ENCODE measurements around the gene LGALS7B.
A peak's percentile ranks its signal among the peaks of the same experiment; 100 is the strongest.
"Not testable (repeated sequence)": the region's sequence is repeated elsewhere in the genome, so short reads cannot be mapped to it uniquely, and the experiment has no call there.

LGALS7B gene

DNA sequence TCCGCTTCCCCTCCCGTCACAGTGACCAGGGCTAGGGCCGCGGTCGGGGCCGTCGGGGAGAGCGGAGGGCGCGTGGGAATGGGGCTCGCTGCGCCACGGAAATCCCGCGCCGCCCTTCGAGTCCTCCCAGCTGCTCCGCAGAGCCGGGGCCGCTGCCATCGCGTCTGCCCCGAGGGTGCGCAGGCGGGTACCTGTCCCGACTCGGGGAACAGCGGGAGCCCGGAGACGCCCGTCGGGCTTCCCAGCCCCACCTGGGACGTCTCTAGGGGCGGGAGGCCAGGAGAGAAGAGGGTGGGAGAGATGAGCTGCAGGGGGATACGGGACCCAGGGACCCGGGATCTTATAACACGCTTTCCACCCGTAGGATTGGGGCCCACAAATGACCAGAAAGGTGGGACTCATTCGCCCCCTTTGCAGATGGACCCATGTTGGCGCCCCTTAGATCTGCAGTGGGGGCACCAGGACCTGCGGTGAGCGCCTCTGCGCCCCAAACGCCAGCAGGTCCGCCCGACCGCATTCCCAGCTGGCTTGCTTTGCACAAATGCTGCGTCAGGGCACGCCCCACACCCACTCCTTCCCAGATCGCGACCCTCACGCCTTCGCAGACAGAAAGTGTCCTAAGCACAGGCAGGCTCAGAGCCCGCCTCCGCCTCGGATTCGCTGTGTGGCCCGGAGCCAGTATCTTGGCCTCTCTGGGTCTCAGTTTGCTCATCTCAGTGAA, 18.6 kb upstream of the LGALS7B start:
- peak in 1 of 2 donors; percentile 5 for DNase-seq

DNA sequence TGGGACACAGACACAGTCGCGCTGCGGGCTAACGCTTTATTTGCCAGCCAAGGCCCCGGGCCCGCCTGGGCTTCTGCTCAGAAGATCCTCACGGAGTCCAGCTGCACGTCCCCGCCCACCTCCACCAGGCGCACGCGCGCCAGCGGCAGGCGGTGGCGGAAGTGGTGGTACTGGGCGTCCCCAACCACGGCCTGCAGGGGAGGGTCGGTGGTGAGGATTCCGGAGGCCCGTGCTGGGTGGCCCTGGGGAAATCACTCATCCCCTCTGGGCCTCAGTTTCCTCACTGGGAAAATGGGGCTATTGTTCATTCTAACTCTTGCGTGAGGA, 18.1 kb upstream of the LGALS7B start:
- not testable (repeated sequence) for DNase-seq

DNA sequence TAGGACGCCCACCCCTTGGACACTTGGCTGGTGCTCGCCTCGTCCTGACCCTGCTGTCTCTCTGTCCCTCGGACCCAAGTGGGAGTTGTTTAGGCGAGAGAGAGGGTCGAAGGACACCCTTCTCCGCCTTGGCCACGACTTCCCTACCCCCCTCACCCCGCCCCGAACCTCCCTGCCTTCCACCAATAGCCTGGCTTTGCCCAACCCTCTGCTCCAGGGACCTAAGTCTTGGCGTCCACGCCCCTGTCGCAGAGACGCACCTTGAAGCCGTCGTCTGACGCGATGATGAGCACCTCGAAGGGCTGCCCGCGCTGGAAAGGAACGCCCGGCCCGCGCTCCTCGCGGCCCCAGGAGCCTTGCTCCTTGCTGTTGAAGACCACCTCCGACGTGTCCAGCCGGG, 17.4 kb upstream of the LGALS7B start:
- not testable (repeated sequence) for DNase-seq

DNA sequence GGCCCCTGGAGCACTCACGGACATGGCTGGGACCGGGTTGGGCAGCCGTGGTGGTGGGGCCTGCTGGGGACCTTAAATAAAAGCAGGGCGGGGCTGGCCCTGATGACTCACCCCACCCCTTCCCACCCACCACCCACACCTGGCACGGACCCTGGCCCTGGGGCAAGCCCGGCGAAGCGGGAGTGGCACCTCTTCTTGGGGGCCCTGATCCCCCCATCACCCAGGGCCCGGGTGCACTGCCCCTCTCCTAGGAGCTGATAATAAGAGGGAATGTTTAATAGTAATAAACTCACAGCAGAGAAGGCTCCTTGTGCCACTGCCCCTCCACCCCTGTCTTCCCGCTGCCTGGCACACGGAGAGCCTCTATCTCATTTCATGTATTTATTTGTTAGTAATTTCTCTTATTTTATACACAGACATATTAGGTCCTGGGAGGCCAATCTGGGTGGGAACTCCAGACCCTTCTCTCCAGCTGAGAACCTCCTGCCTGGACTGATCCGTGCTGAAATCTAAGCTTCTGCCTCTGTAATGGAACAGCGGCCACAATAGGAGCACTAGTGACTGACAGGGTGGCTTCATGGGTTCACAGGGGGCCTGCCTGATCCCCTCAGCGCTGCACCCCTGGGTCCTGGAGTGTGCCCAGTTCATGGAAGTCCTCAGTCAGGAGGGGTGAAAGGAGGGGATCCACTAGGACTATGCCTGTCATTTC, 15.4 kb upstream of the LGALS7B start, which contains the start of gene LGALS7:
TSS of gene LGALS7 (minus strand) at position 49 of the 709 bp plus-strand sequence. CDS start at position 24, 25 bp downstream.
- DNase-seq = no peak

DNA sequence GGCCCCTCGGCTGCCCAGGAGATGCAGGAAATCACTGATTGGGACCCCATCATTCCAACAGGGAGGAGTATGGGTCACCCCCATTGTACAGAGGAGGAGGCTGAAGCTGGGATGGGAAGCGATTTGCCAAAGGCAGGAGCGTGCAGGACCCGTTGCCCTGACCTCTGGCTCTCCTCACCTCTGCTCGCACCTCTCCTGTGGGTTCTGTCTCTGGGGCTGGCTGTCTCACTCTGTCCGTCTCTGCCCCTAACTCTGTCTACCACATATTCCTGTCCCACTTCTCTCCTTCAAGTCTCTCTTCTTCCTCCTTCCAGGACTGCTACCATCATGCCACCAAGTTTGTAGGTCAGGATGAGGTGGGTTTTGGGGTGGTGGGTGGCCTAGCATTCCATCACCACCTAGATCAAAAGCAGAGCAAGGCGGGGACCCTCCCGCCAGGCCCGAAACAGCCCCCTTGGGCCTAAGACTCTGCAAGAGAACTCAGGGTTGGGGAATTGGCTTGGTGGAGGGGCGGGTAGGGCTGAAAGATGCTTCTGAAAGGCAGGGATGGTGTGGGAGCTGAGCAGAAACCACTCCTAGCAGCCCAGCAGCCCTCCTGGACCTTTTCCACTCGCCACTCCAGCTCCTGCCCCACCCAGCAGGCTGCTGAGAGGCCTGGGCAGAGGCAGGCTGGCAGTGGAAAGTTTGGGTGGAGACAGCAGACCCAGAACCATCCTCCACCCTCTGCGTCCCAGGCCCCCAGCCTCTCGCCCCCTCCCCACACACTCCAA, 14.6 kb upstream of the LGALS7B start:
- no peak for DNase-seq

DNA sequence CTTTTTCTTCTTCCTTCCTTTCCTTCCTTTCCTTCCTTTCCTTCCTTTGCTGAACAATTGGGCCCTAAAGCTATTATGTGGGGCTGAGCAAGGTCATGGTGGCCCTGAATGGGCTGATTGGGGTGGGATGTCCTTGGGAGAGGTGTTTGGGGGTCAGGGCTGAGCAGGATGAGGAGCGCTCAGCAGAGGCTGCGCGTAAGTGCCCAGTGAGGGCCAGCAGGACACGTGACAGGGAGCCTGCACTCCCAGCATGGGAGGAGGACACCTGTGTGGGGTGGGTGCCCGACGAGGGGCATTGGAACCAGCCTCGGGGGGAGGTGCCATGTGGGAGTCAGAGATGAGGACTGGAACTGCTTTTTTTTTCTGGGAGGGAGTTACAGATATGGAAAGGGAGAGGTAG, 10.3 kb upstream of the LGALS7B start:
- DNase-seq = no peak

DNA sequence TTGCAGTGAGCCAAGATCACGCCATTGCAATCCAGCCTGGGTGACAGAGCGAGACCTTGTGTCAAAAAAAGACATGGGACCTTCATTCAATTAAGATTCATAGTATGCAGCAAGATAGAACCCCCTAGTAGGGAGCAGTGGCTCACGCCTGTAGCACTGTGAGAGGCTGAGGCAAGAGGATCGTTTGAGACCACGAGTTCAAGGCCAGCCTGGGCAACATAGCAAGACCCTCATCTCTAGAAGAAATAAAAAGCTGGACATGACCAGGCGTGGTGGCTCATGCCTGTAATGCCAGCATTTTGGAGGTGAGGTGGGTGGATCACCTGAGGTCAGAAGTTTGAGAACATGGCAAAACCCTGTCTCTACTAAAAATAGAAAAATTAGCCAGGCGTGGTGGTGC, 8.6 kb upstream of the LGALS7B start:
- no peak for DNase-seq

DNA sequence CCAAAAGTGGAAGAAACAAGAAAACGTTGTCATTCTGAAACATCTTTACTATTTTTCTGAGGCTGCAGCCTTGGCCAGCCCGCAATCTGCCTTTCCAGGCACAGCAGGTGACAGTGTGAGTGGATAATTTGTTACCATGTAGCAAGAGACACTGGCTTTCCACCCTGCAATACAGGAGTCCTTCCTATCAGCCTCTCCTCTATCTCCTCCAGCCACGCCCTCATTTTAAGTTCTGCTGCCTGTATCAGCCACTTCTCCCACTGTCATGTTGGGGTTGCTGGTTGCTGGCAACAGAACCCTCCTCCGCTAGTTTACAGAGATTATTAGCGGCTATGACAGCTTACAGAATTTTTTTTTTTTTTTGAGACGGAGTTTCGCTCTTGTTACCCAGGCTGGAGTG, 7.9 kb upstream of the LGALS7B start:
- no peak for DNase-seq

DNA sequence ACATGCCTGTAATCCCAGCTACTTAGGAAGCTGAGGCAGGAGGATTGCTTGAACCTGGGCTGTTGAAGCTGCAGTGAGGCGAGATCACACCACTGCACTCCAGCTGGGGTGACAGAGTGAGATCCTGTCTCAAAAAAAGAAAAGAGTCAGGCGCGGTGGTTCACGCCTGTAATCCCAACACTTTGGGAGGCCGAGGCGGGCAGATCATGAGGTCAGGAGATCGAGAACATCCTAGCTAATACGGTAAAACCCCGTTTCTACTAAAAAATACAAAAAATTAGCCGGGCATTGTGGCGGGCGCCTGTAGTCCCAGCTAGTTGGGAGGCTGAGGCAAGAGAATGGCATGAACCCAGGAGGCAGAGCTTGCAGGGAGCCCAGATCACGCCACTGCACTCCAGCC, 6.8 kb upstream of the LGALS7B start:
- DNase-seq = not testable (repeated sequence)

DNA sequence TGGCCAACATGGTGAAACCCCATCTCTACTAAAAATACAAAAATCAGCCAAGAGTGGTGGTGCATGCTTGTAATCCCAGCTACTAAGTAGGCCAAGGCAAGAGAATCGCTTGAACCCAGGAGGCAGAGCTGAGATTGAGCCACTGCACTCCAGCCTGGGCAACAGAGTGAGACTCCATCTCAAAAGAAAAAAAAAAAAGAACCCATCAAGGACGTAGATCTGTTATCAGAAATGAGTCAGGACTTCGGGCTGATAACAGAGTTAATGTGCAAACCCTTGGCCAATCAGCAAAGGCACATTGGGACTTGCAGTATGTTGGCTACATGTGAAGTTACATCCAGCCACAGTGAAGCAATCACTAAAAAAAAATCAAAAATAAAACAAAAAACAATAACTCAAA, 4.8 kb upstream of the LGALS7B start:
- DNase-seq = no peak

DNA sequence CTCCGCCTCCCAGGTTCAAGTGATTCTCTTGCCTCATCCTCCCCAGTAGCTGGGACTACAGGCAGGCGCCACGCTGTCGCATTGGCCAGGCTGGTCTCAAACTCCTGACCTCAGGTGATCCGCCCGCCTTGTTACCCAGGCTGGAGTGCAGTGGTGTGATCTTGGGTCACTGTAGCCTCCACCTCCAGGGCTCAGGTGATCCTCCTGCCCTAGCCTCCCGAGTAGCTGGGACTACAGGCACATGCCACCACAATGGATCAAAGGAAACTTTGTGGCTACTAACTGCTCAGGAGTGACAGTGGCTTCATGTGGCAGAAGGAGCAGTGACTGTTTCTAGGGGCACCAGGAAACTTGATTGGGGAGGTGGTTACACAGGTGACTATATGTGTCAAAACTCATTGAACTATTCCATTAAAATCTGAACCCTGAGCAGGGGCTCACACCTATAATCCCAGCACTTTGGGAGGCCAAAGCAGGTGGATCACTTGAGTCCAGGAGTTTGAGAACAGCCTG, 3.8 kb upstream of the LGALS7B start:
- DNase-seq = no peak

DNA sequence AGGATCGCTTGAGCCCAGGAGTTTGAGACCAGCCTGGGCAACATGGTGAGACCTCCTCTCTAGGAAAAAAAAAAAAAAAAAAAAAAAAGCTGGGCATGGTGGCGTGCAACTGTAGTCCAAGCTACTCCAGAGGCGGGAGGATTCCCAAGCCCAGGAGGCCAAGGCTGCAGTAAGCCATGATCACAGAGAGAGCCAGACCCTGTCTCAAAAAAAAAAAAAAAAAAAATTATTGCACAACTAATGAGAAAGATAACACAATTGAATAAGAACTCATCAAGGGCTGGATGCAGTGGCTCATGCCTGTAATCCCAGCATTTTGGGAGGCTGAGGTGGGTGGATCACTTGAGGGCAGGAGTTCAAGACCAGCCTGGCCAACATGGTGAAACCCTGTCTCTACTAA, 2.9 kb upstream of the LGALS7B start:
- DNase-seq = not testable (repeated sequence)

DNA sequence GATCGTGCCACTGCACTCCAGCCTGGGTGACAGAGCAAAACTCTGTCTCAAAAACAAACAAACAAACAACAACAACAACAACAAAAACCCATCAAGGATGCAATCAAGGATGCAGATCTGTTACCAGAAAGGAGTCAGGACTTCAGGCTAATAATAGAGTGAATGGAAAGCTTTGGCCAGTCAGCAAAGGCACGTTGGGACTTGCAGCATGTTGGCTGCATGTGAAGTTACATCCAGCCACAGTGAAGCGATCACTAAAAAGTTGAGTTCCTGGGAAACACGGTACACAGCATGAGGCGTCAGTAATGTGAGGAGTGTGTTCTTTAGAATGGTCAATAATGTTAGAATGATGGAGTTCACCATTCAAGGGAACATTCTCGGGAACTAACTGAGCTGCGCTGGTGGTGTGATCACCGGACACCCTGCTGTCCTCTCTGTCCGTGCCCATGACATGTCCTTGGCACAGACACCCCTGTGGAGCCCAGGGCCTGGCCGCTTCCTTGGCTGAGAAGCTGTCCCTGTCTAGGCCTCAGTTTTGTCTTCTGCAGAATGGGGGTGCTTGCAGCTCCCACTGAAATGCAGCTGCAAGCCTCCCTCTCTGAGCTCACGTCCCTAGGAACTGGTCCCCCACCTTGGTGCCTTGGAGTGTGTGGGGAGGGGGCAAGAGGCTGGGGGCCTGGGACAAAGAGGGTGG, 2.3 kb upstream of the LGALS7B start:
- no peak for DNase-seq

DNA sequence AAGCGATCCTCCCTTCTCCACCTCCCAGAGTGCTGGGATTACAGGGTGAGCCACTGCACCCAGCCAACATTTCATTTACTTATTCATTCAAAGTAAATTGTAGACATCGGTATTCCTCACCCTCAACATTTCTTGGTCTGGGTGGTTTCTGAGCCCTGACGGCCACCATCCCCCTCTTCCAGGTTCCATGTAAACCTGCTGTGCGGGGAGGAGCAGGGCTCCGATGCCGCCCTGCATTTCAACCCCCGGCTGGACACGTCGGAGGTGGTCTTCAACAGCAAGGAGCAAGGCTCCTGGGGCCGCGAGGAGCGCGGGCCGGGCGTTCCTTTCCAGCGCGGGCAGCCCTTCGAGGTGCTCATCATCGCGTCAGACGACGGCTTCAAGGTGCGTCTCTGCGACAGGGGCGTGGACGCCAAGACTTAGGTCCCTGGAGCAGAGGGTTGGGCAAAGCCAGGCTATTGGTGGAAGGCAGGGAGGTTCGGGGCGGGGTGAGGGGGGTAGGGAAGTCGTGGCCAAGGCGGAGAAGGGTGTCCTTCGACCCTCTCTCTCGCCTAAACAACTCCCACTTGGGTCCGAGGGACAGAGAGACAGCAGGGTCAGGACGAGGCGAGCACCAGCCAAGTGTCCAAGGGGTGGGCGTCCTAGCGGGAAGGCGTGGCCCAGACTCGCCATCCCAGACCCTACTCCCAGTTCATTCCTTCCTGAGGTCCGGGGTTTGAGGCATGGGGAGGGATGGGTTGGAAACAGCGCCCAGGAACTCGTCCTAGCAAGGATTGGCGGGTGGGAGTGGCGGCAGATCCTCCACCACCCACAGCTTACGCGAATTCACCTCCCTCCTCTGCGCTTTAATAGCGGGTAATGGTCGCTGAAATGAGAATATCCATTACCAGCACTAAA, 1.8 kb downstream of the LGALS7B start:
- not testable (repeated sequence) for DNase-seq

DNA sequence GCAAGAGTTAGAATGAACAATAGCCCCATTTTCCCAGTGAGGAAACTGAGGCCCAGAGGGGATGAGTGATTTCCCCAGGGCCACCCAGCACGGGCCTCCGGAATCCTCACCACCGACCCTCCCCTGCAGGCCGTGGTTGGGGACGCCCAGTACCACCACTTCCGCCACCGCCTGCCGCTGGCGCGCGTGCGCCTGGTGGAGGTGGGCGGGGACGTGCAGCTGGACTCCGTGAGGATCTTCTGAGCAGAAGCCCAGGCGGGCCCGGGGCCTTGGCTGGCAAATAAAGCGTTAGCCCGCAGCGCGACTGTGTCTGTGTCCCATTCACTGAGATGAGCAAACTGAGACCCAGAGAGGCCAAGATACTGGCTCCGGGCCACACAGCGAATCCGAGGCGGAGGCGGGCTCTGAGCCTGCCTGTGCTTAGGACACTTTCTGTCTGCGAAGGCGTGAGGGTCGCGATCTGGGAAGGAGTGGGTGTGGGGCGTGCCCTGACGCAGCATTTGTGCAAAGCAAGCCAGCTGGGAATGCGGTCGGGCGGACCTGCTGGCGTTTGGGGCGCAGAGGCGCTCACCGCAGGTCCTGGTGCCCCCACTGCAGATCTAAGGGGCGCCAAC, 2.6 kb downstream of the LGALS7B start:
- not testable (repeated sequence) for DNase-seq

DNA sequence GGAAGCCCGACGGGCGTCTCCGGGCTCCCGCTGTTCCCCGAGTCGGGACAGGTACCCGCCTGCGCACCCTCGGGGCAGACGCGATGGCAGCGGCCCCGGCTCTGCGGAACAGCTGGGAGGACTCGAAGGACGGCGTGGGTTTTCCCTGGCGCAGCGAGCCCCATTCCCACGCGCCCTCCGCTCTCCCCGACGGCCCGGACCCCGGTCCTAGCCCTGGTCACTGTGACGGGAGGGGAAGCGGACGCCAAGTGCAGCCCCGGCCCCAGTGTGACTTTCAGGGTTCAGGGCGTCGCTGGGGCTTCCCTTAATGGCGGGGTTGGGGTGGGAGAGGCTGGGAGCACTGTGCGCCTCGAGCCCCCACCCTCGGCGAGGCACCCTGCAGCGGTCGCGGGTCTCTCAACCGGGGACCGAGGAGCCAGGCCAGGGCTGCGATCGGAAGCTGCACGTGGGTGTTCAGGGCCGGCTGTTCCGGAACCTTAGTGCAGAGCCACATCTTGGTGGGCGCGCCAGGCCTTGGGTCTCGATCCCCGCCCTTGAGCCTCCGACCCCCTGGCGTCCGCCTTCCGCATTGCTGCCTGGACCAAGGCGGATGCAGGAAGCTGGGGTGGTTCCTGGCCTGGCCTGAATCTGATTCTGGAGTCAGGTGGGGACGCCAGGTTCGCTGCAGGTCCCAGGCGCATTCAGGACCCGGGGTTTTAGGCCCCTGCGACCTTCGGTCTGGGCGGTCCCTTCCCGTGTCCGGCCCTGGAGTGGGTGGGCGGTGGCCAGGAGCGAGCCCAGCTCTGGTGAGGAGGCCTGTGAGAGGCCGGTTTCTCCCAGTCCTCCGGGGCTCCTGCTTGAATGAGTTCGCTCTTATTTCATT, 3.5 kb downstream of the LGALS7B start:
- peak in 1 of 2 donors; percentile 5 for DNase-seq

DNA sequence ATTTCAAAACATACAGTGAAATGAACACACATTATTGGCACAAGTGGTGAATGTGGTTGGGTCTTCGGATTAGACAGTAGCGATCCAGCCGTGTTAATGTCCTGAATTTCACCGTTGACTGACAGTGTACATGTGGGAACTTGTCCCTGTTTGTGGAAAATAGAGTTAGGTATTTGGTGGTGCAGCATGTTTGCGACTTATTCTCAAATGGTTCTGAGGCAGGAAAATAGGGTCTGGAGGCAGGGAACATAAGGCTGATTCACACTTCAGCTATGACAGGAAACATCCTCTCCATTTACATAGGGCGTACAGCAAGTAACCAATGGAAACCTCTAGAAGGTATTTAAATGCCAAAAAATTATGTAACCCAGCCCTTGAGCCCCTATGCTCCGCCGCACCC, 4.2 kb downstream of the LGALS7B start:
- DNase-seq = no peak

DNA sequence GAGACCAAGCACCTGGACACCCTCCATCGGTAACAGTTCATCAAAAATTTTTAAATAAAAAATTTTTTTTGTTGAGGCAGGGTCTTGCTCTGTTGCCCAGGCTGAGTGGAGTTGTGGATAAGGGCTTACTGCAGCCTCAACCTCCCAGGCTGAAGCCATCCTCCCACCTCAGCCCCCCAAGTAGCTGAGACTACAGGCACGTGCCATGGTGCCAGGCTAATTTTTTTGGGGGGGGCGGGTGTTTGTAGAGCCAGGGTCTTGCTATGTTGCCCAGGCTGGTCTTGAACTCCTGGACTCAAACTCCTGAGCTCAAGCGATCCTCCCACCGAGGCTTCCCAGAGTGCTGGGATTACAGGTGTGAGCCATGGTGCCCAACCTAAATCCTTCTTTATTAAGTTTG, 4.7 kb downstream of the LGALS7B start:
- DNase-seq = no peak

DNA sequence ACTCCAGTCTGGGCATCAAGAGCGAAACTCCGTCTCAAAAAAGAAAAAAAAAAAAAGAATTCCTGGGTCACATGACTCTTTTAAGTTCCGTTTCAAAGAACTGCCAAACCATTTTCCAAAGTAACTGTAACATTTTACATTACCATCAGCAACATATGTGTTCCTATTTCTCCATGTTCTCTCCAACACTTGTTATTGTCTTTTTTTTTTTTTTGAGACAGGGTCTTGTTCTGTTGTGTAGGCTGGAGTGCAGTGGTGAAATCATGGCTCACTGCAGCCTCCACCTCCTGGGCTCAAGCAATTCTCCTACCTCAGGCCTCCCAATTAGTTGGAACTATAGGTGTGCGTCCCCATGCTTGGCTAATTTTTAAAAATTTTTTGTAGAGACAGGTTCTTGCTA, 6.5 kb downstream of the LGALS7B start:
- DNase-seq = no peak

DNA sequence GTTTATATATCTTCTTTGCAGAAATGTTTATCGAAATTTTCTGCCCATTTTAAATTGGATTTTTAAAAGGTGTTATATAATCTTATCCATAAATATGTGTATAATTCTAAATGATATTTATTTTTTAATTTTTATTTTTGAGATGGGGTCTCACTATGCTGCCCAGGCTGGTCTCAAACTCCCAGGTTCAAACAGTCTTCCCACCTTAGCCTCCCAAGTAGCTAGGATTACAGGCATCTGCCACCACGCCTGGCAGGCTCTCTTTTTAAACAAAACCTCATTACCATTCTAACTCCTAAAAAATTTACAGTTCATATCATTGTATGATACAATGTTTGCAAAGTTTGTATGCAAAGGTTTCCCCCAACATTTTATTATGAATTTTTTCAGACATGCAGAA, 7.2 kb downstream of the LGALS7B start:
- DNase-seq = no peak
